Subcutaneous abdominal adipose tissue (tissue), 5 donors: ENCODE results near the gene UQCRC1.

ENCODE experiments used
- H3K27ac ChIP-seq: one replicate; pipeline ENCODE4 v1.7.0; 2013; ENCODE audit warnings: low read depth, mild to moderate bottlenecking, inconsistent platforms, low read length, moderate library complexity
- H3K27me3 ChIP-seq, 5 donors: one replicate each; pipeline ENCODE4 v1.7.0; 2013; ENCODE audit warnings: low read length in 5 of 5, inconsistent platforms in 1 of 5; ENCODE audit not compliant: control insufficient read depth in 5 of 5, insufficient read depth in 4 of 5
- H3K36me3 ChIP-seq, 5 donors: one replicate each; pipeline ENCODE4 v1.7.0; 2013; ENCODE audit warnings: low read length in 5 of 5; ENCODE audit not compliant: control insufficient read depth in 5 of 5, insufficient read depth in 5 of 5
- H3K4me1 ChIP-seq, 5 donors: one replicate each; pipeline ENCODE4 v1.7.0; 2013; ENCODE audit warnings: low read length in 5 of 5, mild to moderate bottlenecking in 3 of 5, moderate library complexity in 1 of 5; ENCODE audit not compliant: control insufficient read depth in 5 of 5, insufficient read depth in 5 of 5
- H3K4me3 ChIP-seq, 5 donors: one replicate each; pipeline ENCODE4 v1.7.0; 2013; ENCODE audit warnings: low read length in 5 of 5, low read depth in 1 of 5
- H3K9ac ChIP-seq, 5 donors: one replicate each; pipeline ENCODE4 v1.7.0; 2013; ENCODE audit warnings: low read length in 5 of 5, mild to moderate bottlenecking in 4 of 5, moderate library complexity in 3 of 5
- H3K9me3 ChIP-seq, 5 donors: one replicate each; pipeline ENCODE4 v1.7.0; 2013; ENCODE audit warnings: low read length in 5 of 5; ENCODE audit not compliant: control insufficient read depth in 5 of 5
- donor health status: healthy.
- donor health status: healthy.
- donor health status: healthy.
- donor health status: healthy.
- donor health status: healthy.

UQCRC1 gene

DNA sequence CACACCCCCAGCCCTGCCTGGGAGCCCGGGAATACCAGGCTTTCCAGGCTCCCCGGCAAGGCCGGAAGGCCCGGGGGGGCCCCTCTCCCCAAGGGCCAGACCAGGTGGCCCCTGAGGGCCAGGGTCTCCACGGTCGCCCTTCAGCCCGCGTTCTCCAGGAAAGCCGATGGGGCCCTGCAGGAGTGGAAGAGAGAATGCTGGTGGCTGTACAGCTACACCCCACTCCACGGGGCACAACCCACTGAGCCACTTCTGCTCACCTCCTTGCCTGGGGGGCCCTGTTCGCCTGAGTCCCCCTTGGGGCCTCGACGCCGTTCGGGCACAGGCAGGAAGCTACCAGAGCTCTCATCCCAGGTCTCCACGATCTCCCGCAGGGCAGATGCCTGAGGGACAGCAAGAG is 34.1 kb downstream of the UQCRC1 start:
- H3K36me3 ChIP-seq: no peaks in the 10 kb centered on the region
- H3K4me3 ChIP-seq: no peak overlapping the region
- no peaks in the 10 kb centered on the region for H3K4me1 ChIP-seq
- H3K27me3 ChIP-seq: no peaks in the 10 kb centered on the region
- H3K9ac ChIP-seq: no peak overlapping the region
- H3K9me3 ChIP-seq: no peaks in the 10 kb centered on the region
- H3K27ac ChIP-seq: no peak overlapping the region

DNA sequence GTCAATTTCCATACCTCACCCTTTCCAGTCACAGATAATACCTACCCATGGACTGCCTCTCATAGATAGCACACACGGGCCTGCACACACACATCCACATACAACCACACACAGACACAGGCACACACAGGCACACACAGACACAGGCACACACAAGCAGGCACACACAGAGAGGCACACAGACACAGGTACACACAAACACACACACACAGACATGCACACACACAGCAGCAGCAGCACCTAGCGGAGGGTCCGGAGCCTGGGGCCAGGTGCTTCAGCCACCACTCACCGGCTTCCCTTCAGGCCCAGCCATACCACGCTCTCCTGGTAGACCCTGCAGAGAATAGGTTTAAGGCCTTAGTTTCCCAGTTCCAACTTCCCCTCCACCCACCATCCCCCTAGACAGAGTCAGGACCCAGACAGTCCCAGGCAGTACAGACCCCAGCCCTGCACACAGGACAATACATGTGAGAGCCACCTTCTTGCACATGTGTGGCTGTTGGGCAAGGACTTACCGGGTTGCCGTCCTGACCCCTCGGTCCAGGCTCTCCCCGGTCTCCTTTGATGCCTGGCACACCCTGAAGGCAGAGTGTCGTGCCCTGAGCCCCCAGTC is 35.4 kb downstream of the UQCRC1 start:
- no peak overlapping the region for H3K4me3 ChIP-seq
- no peak overlapping the region for H3K9ac ChIP-seq
- H3K27me3 ChIP-seq: no peaks in the 10 kb centered on the region
- H3K4me1 ChIP-seq: no peaks in the 10 kb centered on the region
- H3K36me3 ChIP-seq: no peaks in the 10 kb centered on the region
- H3K27ac ChIP-seq: no peak overlapping the region
- no peaks in the 10 kb centered on the region for H3K9me3 ChIP-seq

DNA sequence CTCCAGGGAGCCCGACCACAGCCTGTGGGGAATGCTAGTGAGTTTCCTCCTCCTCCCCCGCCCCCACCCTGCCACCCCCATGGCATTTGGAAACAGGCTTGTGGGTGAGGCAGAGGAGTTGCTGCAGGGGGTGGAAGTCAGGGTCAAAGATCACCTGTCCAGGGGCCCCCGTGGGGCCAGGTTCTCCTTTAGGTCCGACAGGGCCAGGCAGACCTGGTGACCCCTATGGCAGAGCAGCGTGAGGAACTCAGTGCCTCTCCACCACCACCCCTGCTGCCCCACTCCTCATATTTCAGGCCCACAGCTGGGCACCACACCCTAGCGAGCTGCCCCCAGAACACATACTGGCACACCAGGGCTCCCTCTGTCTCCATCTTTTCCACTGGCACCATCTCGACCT is 36.9 kb downstream of the UQCRC1 start:
- no peak overlapping the region for H3K4me3 ChIP-seq
- H3K27me3 ChIP-seq: no peaks in the 10 kb centered on the region
- no peaks in the 10 kb centered on the region for H3K9me3 ChIP-seq
- H3K36me3 ChIP-seq: no peaks in the 10 kb centered on the region
- H3K27ac ChIP-seq: no peak overlapping the region
- H3K9ac ChIP-seq: no peak overlapping the region
- no peaks in the 10 kb centered on the region for H3K4me1 ChIP-seq

DNA sequence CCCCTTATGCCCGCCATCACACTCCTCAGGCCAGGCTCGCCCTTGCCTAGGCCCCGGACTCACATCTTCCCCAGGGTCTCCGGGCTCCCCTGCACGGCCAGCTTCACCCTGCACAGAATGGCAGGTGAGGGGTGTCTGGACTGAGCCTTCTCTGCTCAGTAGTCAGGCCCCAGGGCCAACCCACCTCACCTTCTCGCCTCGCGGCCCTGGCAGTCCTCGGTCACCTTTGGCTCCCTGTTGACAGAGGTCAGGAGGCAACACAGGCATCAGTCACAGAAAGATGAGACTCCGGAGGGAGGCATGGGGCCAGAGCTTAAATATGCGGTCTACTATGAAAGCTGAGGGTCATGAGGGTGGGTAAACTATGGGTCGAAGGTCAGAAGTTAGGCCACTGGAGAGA is 37.5 kb downstream of the UQCRC1 start:
- H3K27me3 ChIP-seq: no peaks in the 10 kb centered on the region
- no peak overlapping the region for H3K27ac ChIP-seq

DNA sequence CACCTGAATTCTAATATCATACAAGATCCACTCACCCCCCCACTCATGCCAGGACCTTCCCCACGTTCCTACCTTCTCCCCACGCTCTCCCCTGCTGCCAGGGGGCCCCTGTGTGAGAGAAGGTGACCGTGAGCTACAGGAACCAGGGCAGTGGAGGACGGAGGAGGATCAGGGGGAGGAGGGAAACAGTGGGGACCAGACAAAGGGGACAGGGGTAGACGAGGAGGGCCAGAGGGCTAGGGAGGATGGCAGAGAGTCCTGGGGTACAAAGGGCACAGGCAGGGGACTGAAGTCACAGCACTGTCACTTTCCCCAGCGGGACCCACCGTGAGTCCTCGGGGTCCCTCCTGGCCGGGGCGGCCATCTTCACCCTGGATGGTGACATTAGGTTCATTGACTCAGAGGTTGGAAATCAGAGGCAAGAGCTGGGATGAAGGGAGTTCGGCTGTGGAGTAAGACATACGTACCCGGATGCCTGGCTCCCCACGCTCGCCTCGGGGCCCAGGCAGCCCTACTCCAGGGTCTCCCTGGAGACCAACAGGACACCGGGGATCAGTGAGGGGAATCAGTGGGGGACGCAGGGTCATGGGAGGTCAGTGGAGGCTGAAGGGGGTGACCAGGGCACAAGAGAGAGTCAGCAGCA is 39.5 kb downstream of the UQCRC1 start:
- no peaks in the 10 kb centered on the region for H3K9me3 ChIP-seq
- H3K27ac ChIP-seq: no peak overlapping the region
- H3K27me3 ChIP-seq: no peaks in the 10 kb centered on the region
- H3K4me3 ChIP-seq: no peak overlapping the region
- peaks cover 0 to 13% (median 6%) of the 10 kb centered on the region in 5 donors for H3K4me1 ChIP-seq
- no peaks in the 10 kb centered on the region for H3K36me3 ChIP-seq
- H3K9ac ChIP-seq: no peak overlapping the region

More for the DNA sequence above, 37.5 kb downstream of the UQCRC1 start:
- no peak overlapping the region for H3K9ac ChIP-seq
- no peak overlapping the region for H3K4me3 ChIP-seq
- no peaks in the 10 kb centered on the region for H3K36me3 ChIP-seq
- H3K4me1 ChIP-seq: peaks cover 0 to 2% (median 0%) of the 10 kb centered on the region in 5 donors
- no peaks in the 10 kb centered on the region for H3K9me3 ChIP-seq

DNA sequence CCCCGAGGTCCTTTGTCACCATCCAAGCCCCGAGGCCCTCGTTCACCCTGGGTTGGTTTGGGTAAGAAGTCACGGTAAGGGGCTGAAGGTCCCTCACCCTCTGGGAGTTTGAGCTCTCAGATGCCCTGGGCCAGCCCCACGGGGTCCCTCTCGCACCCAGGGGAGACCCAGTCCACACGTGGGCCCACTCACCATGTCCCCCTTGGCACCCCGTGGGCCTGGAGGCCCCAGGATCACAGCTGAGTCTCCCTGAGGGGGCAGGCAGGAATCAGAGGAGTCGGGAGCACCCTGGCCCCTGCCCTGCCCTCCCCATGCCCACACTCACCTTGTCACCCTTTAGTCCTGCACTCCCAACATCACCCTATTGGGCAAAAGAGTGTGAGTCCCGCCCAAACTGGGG is 40.0 kb downstream of the UQCRC1 start:
- H3K4me3 ChIP-seq: no peak overlapping the region
- H3K27me3 ChIP-seq: no peaks in the 10 kb centered on the region
- no peak overlapping the region for H3K9ac ChIP-seq
- no peak overlapping the region for H3K27ac ChIP-seq
- H3K4me1 ChIP-seq: peaks cover 0 to 13% (median 6%) of the 10 kb centered on the region in 5 donors
- no peaks in the 10 kb centered on the region for H3K9me3 ChIP-seq
- H3K36me3 ChIP-seq: no peaks in the 10 kb centered on the region

DNA sequence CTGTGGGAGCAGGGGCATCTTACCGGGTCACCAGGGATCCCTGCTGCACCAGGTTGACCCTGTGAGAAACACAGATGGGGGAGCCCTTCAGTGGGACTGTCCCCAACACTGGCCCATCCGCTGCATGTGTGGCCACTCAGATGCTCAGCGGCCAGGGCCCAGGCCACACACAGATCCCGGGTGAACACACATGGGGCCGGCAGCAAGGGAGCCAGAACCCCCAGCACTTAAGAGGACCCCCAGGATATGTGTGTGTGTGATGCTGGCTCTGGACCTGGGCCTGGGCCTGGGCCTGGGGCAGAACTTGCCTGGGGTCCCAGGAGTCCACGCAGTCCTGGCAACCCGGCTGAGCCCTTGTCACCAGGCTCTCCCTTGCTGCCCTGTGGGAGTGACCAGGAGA is 41.0 kb downstream of the UQCRC1 start:
- Histone ChIP-seq H3K4me3 (no peak overlapping the region), H3K27ac (no peak overlapping the region), H3K9me3 (no peaks in the 10 kb centered on the region), H3K36me3 (no peaks in the 10 kb centered on the region), H3K27me3 (no peaks in the 10 kb centered on the region), H3K9ac (no peak overlapping the region), H3K4me1 (peaks cover 0 to 13% (median 6%) of the 10 kb centered on the region in 5 donors)

DNA sequence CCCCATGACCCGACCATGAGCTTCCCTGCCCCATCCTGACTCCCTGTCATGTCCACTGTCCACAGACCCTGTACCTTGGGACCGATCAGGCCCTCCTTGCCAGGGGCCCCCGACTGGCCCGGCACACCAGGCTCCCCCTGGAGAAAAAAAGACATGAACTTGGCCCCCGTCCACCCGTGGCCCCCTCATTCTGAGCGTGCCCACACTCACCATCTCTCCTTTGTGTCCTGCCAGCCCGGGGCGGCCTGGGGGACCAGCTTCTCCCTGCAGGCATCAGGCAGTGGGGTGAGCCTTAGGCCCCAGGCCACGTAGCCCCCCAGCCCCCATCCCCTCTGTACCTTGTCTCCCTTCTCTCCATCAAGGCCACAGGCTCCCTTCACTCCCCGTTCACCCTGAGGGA is 41.9 kb downstream of the UQCRC1 start:
- Histone ChIP-seq H3K36me3 (no peaks in the 10 kb centered on the region), H3K4me1 (peaks cover 0 to 13% (median 6%) of the 10 kb centered on the region in 5 donors), H3K27ac (no peak overlapping the region), H3K9ac (no peak overlapping the region), H3K9me3 (no peaks in the 10 kb centered on the region), H3K4me3 (no peak overlapping the region), H3K27me3 (no peaks in the 10 kb centered on the region)

DNA sequence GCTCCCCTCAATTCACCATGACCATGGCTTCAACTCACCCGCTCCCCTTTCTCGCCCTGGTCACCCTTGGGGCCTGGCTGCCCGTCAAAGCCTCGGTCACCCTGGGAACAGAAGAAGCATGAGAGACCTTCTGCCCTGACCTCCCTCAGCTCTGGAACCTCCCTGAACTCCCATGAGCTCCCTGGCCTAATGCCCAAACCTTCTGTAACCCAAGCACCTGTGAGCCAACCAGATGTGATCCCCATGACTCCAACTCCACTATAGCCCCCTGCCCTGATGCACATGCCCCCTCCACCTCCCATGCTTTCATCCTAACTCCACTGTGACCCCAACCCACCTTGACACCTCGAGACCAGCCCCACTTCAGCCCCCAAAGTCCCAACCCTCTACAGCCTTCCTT is 42.4 kb downstream of the UQCRC1 start:
- Histone ChIP-seq H3K9ac (no peak overlapping the region), H3K36me3 (no peaks in the 10 kb centered on the region), H3K27ac (no peak overlapping the region), H3K4me3 (no peak overlapping the region), H3K27me3 (no peaks in the 10 kb centered on the region), H3K4me1 (peaks cover 0 to 13% (median 6%) of the 10 kb centered on the region in 5 donors), H3K9me3 (no peaks in the 10 kb centered on the region)

DNA sequence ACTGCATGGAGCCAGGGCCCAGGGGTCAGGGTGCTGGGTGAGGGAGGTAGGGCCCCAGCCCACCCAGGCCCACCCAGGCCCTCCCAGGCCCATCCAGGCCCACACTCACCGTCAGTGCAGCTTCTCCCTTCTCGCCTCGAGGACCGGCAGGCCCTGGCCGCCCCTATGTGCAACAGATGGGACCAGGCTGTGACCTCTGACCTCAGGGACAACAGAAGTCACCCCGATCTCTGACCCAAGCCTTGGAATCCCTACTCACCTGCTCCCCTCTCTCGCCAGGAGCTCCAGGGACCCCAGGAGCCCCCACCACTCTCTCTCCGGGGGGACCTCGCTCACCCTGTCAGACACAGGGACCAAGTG is 43.1 kb downstream of the UQCRC1 start:
- no peaks in the 10 kb centered on the region for H3K27me3 ChIP-seq

More for the DNA sequence above, 43.1 kb downstream of the UQCRC1 start:
- H3K4me1 ChIP-seq: peaks cover 0 to 13% (median 6%) of the 10 kb centered on the region in 5 donors
- no peak overlapping the region for H3K27ac ChIP-seq
- H3K9ac ChIP-seq: no peak overlapping the region
- H3K36me3 ChIP-seq: no peaks in the 10 kb centered on the region
- no peaks in the 10 kb centered on the region for H3K9me3 ChIP-seq
- H3K4me3 ChIP-seq: no peak overlapping the region
